WTC11 (cell line): Measurements from ENCODE around the gene FCGBP.

Source experiments
- CTCF ChIP-seq: fragments of 200-600 bp; IDR thresholded peaks from 2 replicates; pipeline ENCODE4 v1.8.0; 2022; ENCODE audit warnings: antibody characterized with exemption
- ESRRA ChIP-seq: sonication (generic); formaldehyde crosslinking; IDR thresholded peaks from 2 replicates; pipeline ENCODE4 v1.8.1; 2022; ENCODE audit warnings: mild to moderate bottlenecking, missing genetic modification reagents, borderline replicate concordance
- GABPB1 ChIP-seq: sonication (generic); formaldehyde crosslinking; IDR thresholded peaks from 2 replicates; pipeline ENCODE4 v1.8.1; 2023; ENCODE audit warnings: mild to moderate bottlenecking, missing genetic modification reagents
- TEAD4 ChIP-seq: sonication (generic); formaldehyde crosslinking; IDR thresholded peaks from 2 replicates; pipeline ENCODE4 v1.8.0; 2022; ENCODE audit warnings: mild to moderate bottlenecking, missing genetic modification reagents
- TF ChIP-seq, protein P1 (sequence below): fragments of 250-450 bp; sonication (Bioruptor Pico); IDR thresholded peaks from 2 replicates; pipeline ENCODE4 v1.9.0; 2021; ENCODE audit warnings: mild to moderate bottlenecking

GRCh38 chr19:39963898-39964297, 29.5 kb upstream of the FCGBP start:
- TF ChIP-seq ESRRA (CRISPR knock-in tag) (no peak), CTCF (no peak), GABPB1 (CRISPR knock-in tag) (no peak), TEAD4 (no peak)
- TF ChIP-seq, protein P1, sequence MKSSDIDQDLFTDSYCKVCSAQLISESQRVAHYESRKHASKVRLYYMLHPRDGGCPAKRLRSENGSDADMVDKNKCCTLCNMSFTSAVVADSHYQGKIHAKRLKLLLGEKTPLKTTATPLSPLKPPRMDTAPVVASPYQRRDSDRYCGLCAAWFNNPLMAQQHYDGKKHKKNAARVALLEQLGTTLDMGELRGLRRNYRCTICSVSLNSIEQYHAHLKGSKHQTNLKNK (CRISPR knock-in tag): no peak
